Hippocampal formation (tissue), 2 donors: ENCODE data around the gene SOX2.
A peak's percentile ranks its signal among the peaks of the same experiment; 100 is the strongest.

Experiments
- DNase-seq, 2 donors: peaks; one replicate each; lab custom pipeline; 2025; lab: John Stamatoyannopoulos, UW

The SOX2 gene

DNA sequence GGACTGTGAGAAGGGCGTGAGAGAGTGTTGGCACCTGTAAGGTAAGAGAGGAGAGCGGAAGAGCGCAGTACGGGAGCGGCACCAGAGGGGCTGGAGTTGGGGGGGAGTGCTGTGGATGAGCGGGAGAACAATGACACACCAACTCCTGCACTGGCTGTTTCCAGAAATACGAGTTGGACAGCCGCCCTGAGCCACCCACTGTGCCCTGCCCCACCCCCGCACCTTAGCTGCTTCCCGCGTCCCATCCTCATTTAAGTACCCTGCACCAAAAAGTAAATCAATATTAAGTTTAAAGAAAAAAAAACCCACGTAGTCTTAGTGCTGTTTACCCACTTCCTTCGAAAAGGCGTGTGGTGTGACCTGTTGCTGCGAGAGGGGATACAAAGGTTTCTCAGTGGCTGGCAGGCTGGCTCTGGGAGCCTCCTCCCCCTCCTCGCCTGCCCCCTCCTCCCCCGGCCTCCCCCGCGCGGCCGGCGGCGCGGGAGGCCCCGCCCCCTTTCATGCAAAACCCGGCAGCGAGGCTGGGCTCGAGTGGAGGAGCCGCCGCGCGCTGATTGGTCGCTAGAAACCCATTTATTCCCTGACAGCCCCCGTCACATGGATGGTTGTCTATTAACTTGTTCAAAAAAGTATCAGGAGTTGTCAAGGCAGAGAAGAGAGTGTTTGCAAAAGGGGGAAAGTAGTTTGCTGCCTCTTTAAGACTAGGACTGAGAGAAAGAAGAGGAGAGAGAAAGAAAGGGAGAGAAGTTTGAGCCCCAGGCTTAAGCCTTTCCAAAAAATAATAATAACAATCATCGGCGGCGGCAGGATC, at the start of gene SOX2:
TSS of gene SOX2 (plus strand) at position 601 of the 811 bp plus-strand sequence. CDS start 436 bp downstream, outside the sequence.
- peak; percentile 90 to 95 for DNase-seq

DNA sequence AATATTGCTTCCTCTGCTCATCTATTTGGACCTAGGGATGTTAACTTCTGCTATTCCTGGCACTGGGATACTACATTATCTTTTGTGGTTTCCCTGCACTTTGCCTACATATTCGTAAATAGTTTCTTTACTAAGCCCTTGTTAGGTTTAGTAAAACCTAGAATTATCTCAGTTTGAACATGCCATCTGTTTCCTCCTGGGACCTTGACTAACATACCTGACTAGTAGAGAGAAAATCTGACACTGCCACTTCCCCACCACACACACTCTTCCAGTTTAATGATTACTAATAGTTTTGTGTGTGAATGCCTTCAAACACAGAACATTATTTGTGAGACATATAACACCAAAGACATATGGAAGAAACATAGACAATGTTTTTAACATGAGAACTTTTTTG, 28.2 kb upstream of the SOX2 start:
- DNase-seq: no peak

DNA sequence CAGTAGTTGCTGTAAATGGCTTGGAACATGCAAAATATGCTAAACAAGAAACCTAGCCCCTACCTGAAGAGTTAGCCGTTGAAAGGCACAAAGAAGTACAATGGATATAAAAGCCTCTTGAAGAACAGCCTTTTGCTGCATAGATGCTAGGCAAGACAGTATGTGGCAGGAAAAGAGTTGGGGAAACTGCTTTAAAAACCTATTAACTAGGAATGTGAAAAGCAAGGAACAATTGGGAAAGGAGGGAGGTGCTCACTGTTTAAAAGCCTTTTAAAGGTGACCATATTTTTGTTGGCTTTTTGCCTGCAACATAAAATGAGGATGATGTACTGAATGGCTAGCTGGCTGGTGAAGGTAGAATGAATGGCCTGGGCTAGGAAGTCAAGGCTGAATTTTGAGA, 24.5 kb upstream of the SOX2 start:
- DNase-seq: no peak

DNA sequence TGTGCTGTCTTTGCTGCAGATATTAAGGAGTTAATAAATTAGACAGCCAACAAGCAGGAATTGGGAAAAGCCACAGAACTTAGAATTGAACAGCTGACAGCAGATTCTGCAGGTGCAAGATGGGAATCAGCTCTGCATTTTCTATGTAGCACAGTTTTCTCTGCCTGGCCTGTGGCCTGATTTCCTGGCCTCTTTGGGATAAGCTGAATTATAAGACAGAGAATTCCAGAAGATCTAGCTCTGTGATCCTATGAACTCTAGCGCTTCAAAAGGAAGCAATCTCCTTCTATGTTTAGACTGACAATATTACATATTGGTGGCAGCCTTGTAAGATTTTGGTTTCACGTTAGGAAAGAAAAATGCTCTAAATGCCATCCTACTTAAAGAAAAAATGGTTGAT, 24.0 kb upstream of the SOX2 start:
- no peak for DNase-seq

DNA sequence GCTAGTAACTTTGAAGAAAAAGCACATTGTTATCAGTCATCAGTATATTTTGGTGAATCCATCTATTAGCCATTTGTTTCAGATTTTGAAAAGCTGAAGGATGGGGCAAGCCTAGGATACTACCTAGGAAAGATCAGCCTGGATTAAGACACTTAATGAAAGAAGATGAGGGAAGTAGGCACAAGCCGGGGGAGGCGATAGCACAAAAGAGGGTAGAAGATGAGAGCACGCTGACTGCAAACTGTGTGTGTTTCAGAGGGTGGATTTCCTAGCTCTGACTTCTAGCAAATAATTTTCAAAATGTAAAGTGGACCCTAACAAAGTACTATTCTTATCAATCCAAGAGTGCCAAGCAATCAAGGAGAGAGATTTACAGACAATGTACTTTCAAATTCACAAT, 22.2 kb upstream of the SOX2 start:
- no peak for DNase-seq

DNA sequence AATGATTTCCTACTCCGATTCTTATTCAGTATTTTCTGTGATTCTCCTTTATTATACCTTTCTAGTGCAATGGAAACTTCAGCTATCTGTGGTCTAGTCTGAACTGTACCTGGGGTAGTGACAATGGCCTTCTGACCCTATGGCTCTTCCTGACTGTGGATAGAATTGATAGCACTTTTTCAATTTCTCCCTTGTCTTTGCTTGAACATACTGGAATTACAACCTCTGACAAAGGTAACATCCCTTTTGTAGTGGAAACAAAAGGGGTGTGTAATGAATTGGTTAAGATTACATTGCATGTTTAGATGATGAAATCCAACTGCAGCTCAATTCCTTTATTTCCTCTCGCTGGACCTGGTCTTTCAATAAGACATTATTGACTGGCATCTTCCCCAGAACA, 21.0 kb upstream of the SOX2 start:
- no peak for DNase-seq

DNA sequence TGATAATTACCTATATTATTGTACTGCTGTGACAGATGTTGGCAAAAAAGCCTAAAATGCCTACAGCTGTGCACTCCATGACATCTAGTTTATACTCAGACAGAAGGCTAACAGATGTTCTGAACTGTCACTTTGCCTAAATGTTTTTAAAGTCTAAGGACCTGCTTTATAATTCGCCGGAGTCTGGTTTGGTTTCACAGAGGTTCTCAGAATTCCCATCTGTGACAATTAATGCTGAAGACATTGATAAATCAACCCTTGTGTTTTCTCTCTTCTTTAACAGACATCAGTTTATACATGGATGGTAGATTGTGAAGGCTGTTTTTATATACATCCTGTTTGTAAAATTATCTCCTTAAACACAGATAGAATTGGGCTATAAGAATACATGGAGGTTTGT, 19.8 kb upstream of the SOX2 start:
- no peak for DNase-seq

DNA sequence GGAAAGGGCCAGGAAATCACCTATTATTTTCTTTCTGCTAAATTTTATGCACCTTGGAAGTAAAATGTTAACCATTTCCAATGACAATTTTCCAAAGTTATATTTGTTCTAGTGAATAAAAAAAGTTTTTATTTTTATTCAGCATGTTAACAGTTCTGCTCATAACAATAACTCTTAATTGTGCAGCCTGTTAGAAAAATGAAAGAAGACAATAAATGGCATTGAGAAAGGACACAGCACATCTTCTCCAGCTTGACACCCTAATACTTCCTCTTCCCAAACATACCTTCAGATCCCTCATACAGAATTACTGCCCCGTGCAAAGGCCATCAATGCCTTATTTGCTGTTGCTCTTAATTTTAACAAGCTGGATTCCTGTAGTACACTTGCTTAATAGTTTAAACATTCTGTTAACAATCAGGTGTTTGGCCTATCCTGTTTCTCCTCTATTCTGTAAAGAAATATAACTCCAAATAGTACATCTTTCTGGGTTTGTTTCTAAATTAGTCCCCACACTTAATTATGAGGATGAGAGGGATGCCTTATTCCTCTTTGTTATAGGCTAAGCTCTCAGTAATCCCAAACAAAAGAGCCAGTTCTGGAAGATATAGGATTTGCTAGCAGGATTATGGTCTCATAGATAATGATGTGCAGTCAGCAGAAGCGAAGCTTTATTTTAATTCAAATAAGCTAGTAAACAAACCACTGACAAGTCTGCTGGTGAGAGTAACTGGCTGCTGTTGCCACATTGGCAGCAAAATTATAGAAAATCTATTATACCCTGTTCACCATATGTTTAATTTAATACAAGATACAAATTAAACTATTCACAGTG, 19.2 kb upstream of the SOX2 start:
- no peak for DNase-seq

DNA sequence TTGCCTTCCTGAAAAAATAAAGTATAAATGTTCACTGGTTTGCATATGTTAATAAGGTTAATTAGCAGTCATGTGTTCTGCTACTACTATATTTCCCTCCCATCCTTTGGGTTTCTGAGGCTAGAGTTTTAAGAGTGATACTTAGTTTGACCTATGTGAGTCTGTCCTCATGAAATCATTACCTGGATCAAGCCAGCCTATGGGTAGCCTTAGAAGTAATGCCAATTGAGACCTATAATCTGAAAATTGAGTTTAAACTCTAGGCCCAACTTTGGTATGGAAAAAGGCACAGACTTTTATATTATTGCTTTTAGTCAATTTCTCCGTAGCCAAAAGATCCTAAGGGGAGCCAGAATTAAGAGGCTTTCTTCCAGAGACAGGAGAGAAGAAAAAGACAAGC, 18.4 kb upstream of the SOX2 start:
- no peak for DNase-seq

DNA sequence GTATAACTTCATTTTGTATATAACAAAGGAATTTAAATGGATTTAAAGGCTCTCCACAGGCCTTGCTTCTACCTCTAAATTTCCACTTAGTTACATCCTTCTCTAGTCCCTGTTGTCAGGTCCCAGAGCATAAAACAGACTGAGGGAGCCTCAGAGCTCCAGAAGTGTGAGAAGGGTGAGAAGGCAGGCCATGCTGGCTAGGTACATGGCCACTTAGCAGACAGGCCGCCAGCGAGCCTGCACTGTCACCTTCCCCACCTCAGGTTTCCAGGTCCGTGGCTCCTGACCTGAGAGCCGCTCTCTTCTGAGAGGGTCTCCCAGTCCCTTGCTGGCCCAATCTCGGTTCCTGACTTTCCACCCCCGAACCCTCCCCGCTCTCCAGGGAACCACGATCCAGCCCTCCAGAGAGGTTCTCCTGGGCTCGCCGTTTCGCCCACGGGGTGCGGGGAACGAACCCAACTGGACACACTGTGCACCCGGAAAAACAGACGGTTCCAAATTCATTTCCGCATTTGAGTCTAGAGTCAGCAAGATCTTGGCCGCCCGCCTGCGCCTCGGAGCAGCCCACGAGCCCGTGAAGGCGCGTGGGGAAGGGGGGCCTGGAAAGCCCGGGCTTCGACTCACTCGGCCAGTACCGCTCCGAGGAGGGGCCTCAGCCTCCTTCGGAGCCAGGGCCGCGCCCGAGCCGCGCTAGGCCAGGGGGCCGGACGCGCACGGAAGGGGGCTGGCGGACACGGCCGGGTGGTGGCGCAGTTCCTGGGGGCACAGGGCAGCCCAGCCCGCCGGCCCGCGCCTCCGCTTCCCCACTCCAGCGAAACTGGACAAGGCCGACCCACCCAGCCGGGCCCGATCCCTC, 16.7 kb upstream of the SOX2 start:
- peak in 1 of 2 donors; percentile 64 for DNase-seq

DNA sequence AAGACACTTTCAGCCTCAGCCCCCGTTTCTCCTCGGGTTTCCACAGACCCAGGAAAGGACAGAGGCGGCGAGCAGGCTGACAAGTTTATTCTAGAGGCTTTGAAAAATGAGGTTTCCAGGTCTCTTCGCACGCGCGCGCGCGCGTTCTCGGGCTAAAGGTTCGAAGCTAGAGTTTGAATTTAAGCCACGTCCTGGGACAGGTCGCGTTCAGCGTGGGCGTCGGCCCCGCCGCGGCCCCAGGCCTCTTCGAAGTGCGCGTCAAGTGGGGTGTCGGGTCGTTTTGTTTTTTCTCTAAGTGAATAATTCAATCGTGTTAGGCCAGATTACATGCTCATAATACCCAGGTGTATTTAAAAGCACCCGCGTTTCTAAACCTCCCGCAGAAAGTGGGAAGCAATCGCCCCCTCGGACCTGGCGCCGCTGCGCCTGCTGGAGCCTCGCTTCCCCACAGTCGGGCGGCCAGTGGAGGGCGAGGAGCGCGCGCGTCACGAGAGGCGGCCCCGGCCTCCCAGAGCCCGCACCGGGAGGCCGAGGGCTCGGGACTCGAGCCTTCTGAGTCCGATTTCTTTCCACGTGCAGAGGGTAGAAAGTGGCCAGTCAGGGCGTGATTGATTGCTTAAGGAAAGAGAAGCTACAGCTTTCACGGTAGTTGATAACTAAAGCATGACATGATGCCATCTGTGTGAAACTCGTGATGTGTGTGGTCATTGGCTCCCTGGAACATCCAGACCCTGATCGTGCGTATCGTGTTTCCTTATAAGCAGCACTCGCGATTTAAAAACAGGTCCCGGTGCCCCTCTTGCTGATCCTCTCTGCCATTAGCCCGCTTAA, 15.8 kb upstream of the SOX2 start:
- DNase-seq: peak in 1 of 2 donors; percentile 40

DNA sequence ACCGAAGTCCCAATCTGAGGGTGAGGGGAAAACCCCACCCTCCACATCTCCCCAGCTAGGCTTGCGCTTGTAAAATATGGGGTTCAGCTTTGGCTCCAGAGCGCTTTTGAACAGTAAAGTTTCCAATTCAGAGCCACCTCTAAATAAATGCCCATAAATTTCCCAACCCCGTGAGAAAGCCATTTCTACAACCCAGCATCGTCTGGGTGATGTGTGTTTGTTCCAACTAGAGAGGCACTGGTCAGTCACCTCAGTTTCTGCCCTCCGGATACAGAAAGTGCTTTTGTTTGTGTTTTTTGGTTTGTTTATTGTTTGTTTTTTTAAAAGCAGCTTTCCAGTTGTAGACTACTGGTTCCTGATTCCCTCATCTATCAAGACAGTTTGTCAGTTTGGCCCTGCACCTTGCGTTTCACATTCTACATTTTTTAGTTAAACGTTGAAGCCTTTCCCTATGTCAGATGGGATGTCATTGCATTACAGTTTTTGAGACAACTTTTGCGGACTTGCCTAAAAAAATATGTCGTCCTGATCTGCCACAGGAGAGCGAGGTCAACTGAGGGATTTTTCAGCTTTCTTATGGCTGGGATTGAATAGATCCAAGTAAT, 15.0 kb upstream of the SOX2 start:
- no peak for DNase-seq

DNA sequence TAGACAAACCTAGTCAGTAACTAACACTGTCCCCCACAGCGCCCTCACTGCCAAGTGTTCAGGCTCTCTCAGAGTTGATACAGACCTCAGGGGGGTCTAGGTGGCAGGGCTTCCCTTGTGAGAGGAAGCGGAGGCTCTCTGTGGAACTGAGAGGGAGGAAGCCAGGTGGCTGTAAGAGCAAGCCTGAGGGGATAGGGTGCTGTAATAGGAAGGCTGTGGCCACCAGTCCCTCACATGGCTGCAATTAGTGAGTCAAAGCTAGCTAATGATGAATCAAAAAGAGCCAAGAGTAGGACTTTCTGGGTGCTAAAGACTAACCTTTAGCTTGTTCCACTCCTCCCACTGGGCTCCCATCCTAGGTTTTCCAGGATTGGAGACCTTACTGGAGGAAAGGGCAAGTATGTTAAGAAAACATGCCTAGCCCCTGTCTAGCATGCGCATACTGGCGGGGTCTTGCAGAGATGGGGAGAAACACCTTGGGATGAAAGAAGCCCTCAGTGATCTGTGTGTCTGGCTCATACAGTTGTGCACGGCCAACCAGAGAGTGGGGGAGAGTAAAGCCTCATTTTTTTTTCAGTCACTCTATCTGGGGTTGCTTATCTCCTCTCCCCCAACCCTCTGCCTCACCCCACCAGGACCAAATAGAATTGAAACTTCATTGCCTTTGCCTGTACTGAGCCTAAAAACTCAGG, 13.3 kb upstream of the SOX2 start:
- peak in 1 of 2 donors; percentile 55 for DNase-seq

DNA sequence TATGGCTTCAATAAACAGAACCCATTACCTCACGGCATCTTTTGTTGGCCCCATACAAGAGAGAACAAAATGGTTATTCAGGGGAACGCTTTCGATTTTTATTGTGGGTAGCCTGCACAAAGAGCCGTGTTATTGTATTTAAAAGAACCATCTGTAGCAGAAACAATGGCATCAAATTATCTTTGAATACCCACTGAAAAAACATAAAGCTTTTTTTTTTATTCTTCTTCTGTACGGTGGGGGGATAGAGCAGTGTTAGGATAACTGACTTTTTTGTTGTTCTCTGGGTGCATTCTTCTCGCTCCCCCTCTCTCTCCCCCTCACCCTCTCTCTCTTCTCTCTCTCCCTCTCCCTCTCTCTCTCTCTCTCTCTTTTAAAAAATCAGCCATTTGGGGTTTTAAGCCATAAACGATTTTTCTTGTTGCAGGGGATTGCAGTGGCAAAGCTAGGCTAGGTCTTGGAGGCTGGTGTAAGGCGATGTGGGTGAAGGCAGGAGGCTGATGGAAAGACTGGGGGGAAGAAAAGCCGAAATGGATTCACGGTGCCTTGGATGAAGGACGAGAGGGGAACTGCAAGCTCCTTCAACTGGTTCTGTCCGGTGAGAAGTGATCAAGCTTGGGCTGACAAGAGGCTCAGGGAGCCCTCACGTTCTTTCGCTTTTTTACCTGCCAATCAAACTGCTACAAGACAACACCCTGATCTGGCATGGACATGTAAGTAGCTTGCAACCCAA, 12.4 kb upstream of the SOX2 start:
- DNase-seq: peak; percentile 51 to 96

DNA sequence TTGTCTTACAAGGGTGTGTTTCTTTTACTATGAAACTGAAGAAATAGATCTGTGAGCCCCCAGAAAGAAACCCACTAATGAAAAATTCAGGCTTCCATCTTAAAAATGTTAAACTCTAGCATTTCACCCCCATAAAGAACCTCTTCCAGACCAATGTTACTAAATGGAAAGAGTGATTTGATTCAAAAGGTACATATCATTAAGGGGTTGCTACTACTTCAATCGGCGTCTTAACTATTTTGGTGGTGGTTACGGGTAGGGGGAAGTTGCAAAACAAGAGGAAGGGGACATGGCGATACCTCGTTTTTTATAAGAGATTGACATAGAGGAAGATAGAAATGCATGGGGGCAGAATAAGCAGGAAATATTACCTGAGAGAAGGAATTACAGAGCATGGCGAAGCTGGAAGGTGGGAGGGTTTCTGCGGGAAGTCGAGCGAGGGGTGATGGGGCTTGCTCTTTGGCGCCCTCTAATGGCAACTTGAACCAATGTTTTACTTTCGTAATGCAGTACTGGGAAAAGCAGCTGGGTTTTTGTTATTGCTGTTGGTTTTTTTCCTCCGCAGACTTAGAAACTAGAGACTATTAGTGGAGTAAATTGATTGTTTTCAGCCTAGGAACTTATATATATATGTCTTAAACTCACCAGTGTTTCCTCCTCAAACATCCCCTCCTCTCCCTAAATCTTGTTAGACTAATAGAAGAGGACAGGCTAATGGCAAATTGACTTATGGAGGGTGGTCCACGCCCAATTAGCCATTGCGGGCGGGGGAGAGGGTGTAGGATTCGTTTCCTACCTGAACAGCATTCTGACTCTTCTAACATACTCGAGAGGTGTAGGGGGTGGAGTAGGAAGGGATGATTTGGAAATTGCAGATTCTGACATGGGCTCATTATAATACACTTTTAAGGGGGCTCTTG, 11.3 kb upstream of the SOX2 start:
- peak; percentile 71 to 90 for DNase-seq

DNA sequence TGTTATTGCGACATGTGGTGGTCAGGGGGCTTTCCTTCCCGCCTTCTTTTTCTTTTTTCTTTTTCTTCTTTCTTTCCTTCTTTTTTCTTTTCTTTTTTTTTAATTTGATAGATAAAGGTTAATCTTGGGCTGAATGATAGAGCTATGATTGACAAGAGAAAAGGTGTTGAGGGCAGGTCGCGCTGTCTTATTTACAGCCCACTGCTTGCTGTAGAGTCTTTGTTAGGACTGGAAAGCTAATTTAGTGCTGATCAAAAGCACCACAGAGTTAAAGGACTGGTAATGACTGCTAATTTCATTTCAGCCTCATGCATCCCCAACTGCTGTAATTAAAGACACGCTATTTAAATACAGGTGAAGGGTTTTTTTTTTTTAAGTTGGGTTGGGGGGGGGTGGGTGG, 10.6 kb upstream of the SOX2 start:
- DNase-seq: no peak

DNA sequence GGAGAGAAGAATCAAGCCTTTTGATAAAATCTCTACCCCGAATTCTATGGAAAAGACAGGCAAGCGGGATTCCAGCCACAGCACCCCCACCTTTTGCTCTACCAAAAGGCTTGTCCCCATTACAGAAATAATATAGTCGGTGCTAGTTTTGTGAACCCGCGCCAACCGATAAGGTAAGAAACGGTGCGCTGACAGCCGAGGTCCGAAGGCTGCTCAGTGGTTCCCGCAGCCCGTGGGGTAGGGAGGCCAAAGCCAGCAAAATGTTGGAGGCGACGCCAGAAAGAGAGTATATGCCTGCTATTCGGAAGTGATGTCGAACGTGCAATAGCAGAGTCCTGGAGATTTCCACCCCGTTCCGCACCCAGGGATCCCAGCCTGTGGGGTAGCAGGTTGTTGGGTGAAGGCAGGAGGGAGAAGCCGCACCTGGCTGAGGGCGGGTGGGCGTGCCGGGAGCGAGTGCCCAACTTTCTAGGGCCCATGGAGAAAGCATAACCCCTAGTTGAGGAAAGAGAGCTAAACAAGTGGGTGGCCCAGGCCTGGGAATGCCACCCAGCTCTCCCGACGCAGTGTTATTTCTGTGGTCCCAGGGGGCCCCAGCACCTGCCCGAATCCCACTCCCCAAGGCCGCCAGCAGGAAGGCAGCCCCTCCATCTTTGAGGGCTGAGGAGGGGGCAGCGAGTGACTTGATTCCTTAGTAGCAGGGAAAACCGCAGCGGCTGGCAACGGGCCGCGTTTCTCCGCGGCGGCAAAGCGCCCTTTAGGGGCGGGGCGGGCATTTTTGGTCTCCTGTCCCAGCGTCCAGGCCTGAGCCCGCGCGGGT, 7.9 kb upstream of the SOX2 start:
- peak in 1 of 2 donors; percentile 64 for DNase-seq
